Caco-2 (cell line): ENCODE measurements around the gene MT3. TPM values are rescaled to one million over a fixed set of nuclear protein-coding genes. Genes with fewer than 3 reads are reported as not detected.

Experiments
- BruUV-seq: library from RNA; stranded (reverse); fragments of 400-500 nt; replicated peaks from 2 replicates; lab custom pipeline; 2021; lab: Mats Ljungman, UMichigan
- CTCF ChIA-PET: fragments of 300-600 bp; sonication (Branson Sonifier 250); formaldehyde crosslinking; loops from one replicate; lab custom pipeline; 2022; ENCODE audit warnings: antibody characterized with exemption; lab: Charles Lee
- POLR2A ChIA-PET: fragments of 300-600 bp; sonication (Branson Sonifier 250); formaldehyde crosslinking; loops from one replicate; lab custom pipeline; 2022; ENCODE audit warnings: antibody characterized with exemption; lab: Charles Lee
- DNase-seq, 2 experiments: peaks; one replicate each; pipeline versions ENCODE4 v3.0.0 to v3.0.0-alpha.2; 2020 to 2022
- H3K27me3 ChIP-seq: replicated peaks from 2 replicates; pipeline ENCODE4 v1.6.0; 2011; ENCODE audit warnings: low read length; ENCODE audit not compliant: control insufficient read depth, insufficient read depth
- H3K36me3 ChIP-seq: 2 replicates; pipeline ENCODE4 v1.5.1; 2011; ENCODE audit warnings: low read length; ENCODE audit not compliant: control insufficient read depth, insufficient read depth
- H3K4me1 ChIP-seq: fragments of 250-450 bp; sonication (Bioruptor Pico); 2 replicates; pipeline ENCODE4 v1.5.1; 2020; ENCODE audit warnings: mild to moderate bottlenecking
- H3K4me3 ChIP-seq: 2 replicates; pipeline ENCODE4 v1.5.1; 2011; ENCODE audit warnings: low read depth, mild to moderate bottlenecking, control low read depth, low read length
- H3K9me3 ChIP-seq: fragments of 250-450 bp; sonication (Bioruptor Pico); 2 replicates; pipeline ENCODE4 v1.5.1; 2020; ENCODE audit warnings: mild to moderate bottlenecking, moderate library complexity
- H3K27ac Mint-ChIP-seq: one replicate; pipeline ENCODE4 v1.8.0; 2022; ENCODE audit warnings: mixed read lengths; ENCODE audit not compliant: unreplicated experiment
- H3K27me3 Mint-ChIP-seq: one replicate; pipeline ENCODE4 v1.8.0; 2022; ENCODE audit warnings: mixed read lengths; ENCODE audit not compliant: insufficient read depth, unreplicated experiment
- H3K36me3 Mint-ChIP-seq: one replicate; pipeline ENCODE4 v1.8.0; 2022; ENCODE audit warnings: mild to moderate bottlenecking, mixed read lengths; ENCODE audit not compliant: insufficient read depth, unreplicated experiment
- H3K4me1 Mint-ChIP-seq: one replicate; pipeline ENCODE4 v1.8.0; 2022; ENCODE audit warnings: low read depth, mixed read lengths; ENCODE audit not compliant: unreplicated experiment
- H3K4me3 Mint-ChIP-seq: one replicate; pipeline ENCODE4 v1.8.0; 2022; ENCODE audit warnings: mild to moderate bottlenecking, moderate library complexity, mixed read lengths; ENCODE audit not compliant: unreplicated experiment
- H3K9me3 Mint-ChIP-seq: one replicate; pipeline ENCODE4 v1.8.0; 2022; ENCODE audit warnings: mixed read lengths; ENCODE audit not compliant: unreplicated experiment
- intact Hi-C: fragments of 100-400 bp; cut with micrococcal nuclease; formaldehyde crosslinking; loops from one replicate; pipeline ENCODE4 v1.10.0; 2022; ENCODE audit not compliant: unreplicated experiment
- total RNA-seq: library from RNA; stranded (reverse); gene quantifications from 2 replicates; pipeline ENCODE4 v1.2.3, GENCODE V29; 2022
- TF ChIP-seq, protein P1 (sequence below), 2 experiments: fragments of 200-600 bp in 1 of 2; IDR thresholded peaks; 1 replicate in 1 of 2; 2 replicates in 1 of 2; pipeline versions ENCODE4 v1.5.1 to v1.8.0; 2011 to 2022; ENCODE audit warnings: antibody characterized with exemption in 1 of 2, control low read depth in 1 of 2, inconsistent platforms in 1 of 2, low read depth in 1 of 2, low read length in 1 of 2, mild to moderate bottlenecking in 1 of 2, moderate library complexity in 1 of 2; ENCODE audit not compliant: insufficient read depth in 1 of 2, severe bottlenecking in 1 of 2, unreplicated experiment in 1 of 2

Gene MT3
- total RNA-seq, 1 experiment from 2014 or later: not detected

DNA sequence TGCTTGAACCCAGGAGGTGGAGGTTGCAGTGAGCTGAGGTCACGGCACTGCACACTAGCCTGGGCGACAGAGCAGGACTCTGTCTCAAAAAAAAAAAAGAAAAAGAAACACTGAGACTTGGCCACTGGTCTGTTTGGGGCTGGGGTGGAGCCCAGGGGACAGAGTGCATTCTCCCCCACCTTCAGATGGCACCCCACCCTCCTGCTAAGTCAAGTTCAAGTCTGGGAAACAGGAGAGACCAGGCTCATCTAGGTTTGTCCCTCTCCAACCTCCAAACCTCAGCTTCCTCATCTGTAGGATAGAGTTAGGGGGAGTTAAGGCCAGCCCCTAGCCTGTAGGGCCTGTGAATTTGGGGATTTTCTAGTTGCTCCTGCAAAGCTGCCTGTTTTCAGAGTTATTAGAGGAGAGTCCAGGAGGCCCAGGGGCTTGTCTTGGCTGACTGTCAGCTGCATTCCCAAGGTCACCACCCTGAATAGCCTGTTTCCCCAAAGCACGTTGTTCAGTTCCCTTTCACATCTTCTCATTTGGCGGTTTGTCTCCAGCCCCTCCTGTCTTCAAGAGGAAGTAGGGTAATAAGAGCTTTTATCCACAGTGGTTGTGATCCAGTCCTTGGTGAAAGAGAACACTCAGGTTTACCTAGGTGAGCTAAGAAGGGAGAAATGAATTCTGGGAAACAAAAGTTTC is 2.2 kb downstream of the MT3 start:
- Mint-ChIP-seq H3K27ac (no peak overlapping the region), H3K27me3 (peaks cover 18% of the 10 kb centered on the region), H3K4me1 (no peaks in the 10 kb centered on the region), H3K4me3 (no peak overlapping the region), H3K36me3 (no peaks in the 10 kb centered on the region), H3K9me3 (no peaks in the 10 kb centered on the region)
- no peak overlapping the region for H3K4me3 ChIP-seq
- H3K4me1 ChIP-seq: no peaks in the 10 kb centered on the region
- no peaks in the 10 kb centered on the region for H3K36me3 ChIP-seq
- POLR2A ChIA-PET: no interaction called here
- no TSS peak for BruUV-seq
- TF ChIP-seq, protein P1, sequence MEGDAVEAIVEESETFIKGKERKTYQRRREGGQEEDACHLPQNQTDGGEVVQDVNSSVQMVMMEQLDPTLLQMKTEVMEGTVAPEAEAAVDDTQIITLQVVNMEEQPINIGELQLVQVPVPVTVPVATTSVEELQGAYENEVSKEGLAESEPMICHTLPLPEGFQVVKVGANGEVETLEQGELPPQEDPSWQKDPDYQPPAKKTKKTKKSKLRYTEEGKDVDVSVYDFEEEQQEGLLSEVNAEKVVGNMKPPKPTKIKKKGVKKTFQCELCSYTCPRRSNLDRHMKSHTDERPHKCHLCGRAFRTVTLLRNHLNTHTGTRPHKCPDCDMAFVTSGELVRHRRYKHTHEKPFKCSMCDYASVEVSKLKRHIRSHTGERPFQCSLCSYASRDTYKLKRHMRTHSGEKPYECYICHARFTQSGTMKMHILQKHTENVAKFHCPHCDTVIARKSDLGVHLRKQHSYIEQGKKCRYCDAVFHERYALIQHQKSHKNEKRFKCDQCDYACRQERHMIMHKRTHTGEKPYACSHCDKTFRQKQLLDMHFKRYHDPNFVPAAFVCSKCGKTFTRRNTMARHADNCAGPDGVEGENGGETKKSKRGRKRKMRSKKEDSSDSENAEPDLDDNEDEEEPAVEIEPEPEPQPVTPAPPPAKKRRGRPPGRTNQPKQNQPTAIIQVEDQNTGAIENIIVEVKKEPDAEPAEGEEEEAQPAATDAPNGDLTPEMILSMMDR (IDR thresholded peaks at IDR 0.05; ENCODE audit: insufficient read depth in 1 of 2, low read depth in 1 of 2, low read length in 1 of 2, severe bottlenecking in 1 of 2, unreplicated experiment in 1 of 2): no peak
- H3K27me3 ChIP-seq: no peaks in the 10 kb centered on the region
- intact Hi-C loops: no loop called here
- peaks cover 5% of the 10 kb centered on the region; the same call in 1 of the 2 replicates for H3K9me3 ChIP-seq
- no peak for DNase-seq
- CTCF ChIA-PET: interaction anchor here (0.7 to 1.8 kb wide), 3 partner anchors 9 to 111 kb away, joined by 3 to 4 read pairs (median 3); no protein-coding TSS in a partner anchor

DNA sequence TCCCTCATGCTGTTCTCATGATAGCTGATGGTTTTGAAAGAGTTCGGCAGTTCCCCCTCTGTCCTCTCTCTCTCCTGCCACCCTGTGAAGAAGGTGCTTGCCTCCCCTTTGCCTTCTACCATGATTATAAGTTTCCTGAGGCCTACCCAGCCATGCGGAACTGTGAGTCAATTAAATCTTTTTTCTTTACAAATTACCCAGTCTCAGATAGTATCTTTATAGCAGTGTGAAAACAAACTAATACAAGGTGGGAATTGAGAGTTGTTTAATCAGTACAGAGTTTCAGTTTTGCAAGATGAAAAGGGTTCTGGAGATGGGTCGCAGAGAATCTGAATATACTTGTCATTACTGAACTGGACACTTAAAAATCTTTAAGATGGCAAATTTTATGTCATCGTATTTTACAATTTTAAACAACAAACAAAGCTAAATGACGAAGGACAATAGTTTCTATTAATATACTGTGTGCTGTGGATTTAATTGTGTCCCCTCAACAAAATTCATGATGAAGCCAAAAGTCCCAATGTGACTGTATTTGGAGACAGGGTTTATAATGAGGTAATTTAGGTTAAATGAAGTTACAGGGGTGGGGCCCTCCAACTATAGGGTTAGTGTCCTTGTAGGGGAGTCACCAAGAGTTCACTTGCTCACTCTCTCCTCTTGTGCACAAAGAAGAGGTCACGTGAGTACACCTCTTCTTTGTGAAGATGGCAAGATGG is 4.4 kb downstream of the MT3 start:
- no peak overlapping the region for H3K4me3 ChIP-seq
- no peaks in the 10 kb centered on the region for H3K4me1 ChIP-seq
- no peaks in the 10 kb centered on the region for H3K36me3 ChIP-seq
- TF ChIP-seq, protein P1 (IDR thresholded peaks at IDR 0.05; ENCODE audit: insufficient read depth in 1 of 2, low read depth in 1 of 2, low read length in 1 of 2, severe bottlenecking in 1 of 2, unreplicated experiment in 1 of 2): no peak
- H3K36me3 Mint-ChIP-seq: no peaks in the 10 kb centered on the region
- H3K27me3 Mint-ChIP-seq: peaks cover 13% of the 10 kb centered on the region
- POLR2A ChIA-PET: no interaction called here
- H3K9me3 Mint-ChIP-seq: no peaks in the 10 kb centered on the region
- CTCF ChIA-PET: no interaction called here
- no peak for DNase-seq
- no peaks in the 10 kb centered on the region for H3K4me1 Mint-ChIP-seq
- intact Hi-C loops: no loop called here
- BruUV-seq: no TSS peak
- H3K27me3 ChIP-seq: no peaks in the 10 kb centered on the region
- peaks cover 5% of the 10 kb centered on the region; the same call in 1 of the 2 replicates for H3K9me3 ChIP-seq
- no peak overlapping the region for H3K4me3 Mint-ChIP-seq
- no peak overlapping the region for H3K27ac Mint-ChIP-seq

DNA sequence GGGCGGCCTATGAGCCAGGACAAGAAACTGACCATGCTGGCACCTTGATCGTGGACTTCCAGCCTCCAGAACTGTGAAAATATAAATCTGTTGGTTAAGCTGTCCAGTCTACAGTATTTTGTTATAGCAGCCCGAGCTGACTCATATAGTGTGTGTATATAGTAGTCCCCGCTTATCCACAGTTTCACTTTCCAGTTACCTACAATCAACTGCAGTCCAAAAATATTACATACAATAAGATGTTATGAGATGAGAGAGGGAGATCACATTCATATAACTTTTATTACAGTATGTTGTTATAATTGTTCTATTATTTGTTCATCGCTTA is 4.9 kb downstream of the MT3 start:
- BruUV-seq: no TSS peak
- ChIA-PET CTCF (no interaction called here), POLR2A (no interaction called here)
- Histone ChIP-seq H3K4me1 (no peaks in the 10 kb centered on the region), H3K4me3 (no peak overlapping the region), H3K36me3 (no peaks in the 10 kb centered on the region), H3K9me3 (peaks cover 5% of the 10 kb centered on the region; the same call in 1 of the 2 replicates), H3K27me3 (no peaks in the 10 kb centered on the region)
- intact Hi-C loops: no loop called here
- Mint-ChIP-seq H3K27ac (no peak overlapping the region), H3K4me1 (no peaks in the 10 kb centered on the region), H3K36me3 (no peaks in the 10 kb centered on the region), H3K27me3 (peaks cover 10% of the 10 kb centered on the region), H3K4me3 (no peak overlapping the region), H3K9me3 (no peaks in the 10 kb centered on the region)
- no peak for DNase-seq
- TF ChIP-seq, protein P1 (IDR thresholded peaks at IDR 0.05; ENCODE audit: insufficient read depth in 1 of 2, low read depth in 1 of 2, low read length in 1 of 2, severe bottlenecking in 1 of 2, unreplicated experiment in 1 of 2): no peak
